ENCODE results near the gene NXPH3. TPM values are rescaled to one million over a fixed set of nuclear protein-coding genes. Genes with fewer than 3 reads are reported as not detected.

Gene NXPH3
- total RNA-seq (2022; extraction: Qiagen RNA extraction) = 1.0 to 1.4 TPM (median 1.3 TPM) in 5 replicates

GRCh38 chr17:49575679-49576087 is at the start of gene NXPH3:
Gene NXPH3, plus strand, starts transcription at chr17:49575871. Its CDS starts 349 bp downstream, at chr17:49576220.

Other genes with a start within 250 kb of the NXPH3 start
- gene ZNF652, start 213.6 kb upstream of the NXPH3 start, total RNA-seq (2022; extraction: Qiagen RNA extraction) = 6.7 to 9.5 TPM (median 9.0 TPM) in 5 replicates
- gene PHB1, start 161.0 kb upstream of the NXPH3 start, total RNA-seq (2022; extraction: Qiagen RNA extraction) = 332 to 459 TPM (median 426 TPM) in 5 replicates
- 0.82 to 1.1 TPM (median 0.90 TPM) in 5 replicates for gene NGFR, start 80.6 kb upstream of the NXPH3 start, total RNA-seq (2022; extraction: Qiagen RNA extraction)
- 37.7 to 49.7 TPM (median 42.3 TPM) in 5 replicates for gene SPOP, start 102.2 kb downstream of the NXPH3 start, total RNA-seq (2022; extraction: Qiagen RNA extraction)
- 87.0 to 100 TPM (median 95.3 TPM) in 5 replicates for gene SLC35B1, start 132.1 kb downstream of the NXPH3 start, total RNA-seq (2022; extraction: Qiagen RNA extraction)
- 1.2 to 1.7 TPM (median 1.5 TPM) in 5 replicates for gene FAM117A, start 188.3 kb downstream of the NXPH3 start, total RNA-seq (2022; extraction: Qiagen RNA extraction)
- 27.5 to 32.7 TPM (median 28.6 TPM) in 5 replicates for gene KAT7, start 212.8 kb downstream of the NXPH3 start, total RNA-seq (2022; extraction: Qiagen RNA extraction)